HepG2 (cell line): ENCODE measurements around the gene RBBP8NL. TPM values are rescaled to one million over a fixed set of nuclear protein-coding genes. Genes with fewer than 3 reads are reported as not detected.

Source experiments
- BRD4 ChIP-seq: sonication (generic); formaldehyde crosslinking; IDR thresholded peaks from 2 replicates; pipeline ENCODE4 v1.4.0; 2020; ENCODE audit warnings: missing genetic modification reagents
- CENPT ChIP-seq: sonication (generic); formaldehyde crosslinking; IDR thresholded peaks from 2 replicates; pipeline ENCODE4 v1.8.0; 2022; ENCODE audit warnings: low read depth, mild to moderate bottlenecking, moderate library complexity, missing genetic modification reagents
- DR1 ChIP-seq: sonication (generic); formaldehyde crosslinking; IDR thresholded peaks from 2 replicates; pipeline ENCODE4 v1.8.0; 2021; ENCODE audit warnings: mild to moderate bottlenecking, missing genetic modification reagents, inconsistent platforms
- FOXA3 ChIP-seq: IDR thresholded peaks from 2 replicates; pipeline ENCODE4 v1.6.1; 2016; ENCODE audit warnings: missing genetic modification reagents, missing compliant biosample characterization
- FOXO1 ChIP-seq: sonication (generic); formaldehyde crosslinking; IDR thresholded peaks from 2 replicates; pipeline ENCODE4 v1.4.0; 2020; ENCODE audit warnings: missing genetic modification reagents
- GTF2F1 ChIP-seq: fragments of 150-350 bp; IDR thresholded peaks from 2 replicates; pipeline ENCODE4 v1.6.1; 2014; ENCODE audit warnings: low read length
- GTF3A ChIP-seq: sonication (generic); formaldehyde crosslinking; conservative IDR thresholded peaks from 2 replicates; pipeline ENCODE4 v1.4.0; 2020; ENCODE audit warnings: mild to moderate bottlenecking, missing genetic modification reagents
- KLF12 ChIP-seq: sonication (generic); formaldehyde crosslinking; IDR thresholded peaks from 2 replicates; pipeline ENCODE4 v1.4.0; 2020; ENCODE audit warnings: missing genetic modification reagents, borderline replicate concordance
- LRRFIP1 ChIP-seq: sonication (generic); formaldehyde crosslinking; conservative IDR thresholded peaks from 2 replicates; pipeline ENCODE4 v1.4.0; 2020; ENCODE audit warnings: missing genetic modification reagents
- MEF2D ChIP-seq: sonication (generic); formaldehyde crosslinking; IDR thresholded peaks from 2 replicates; pipeline ENCODE4 v1.5.1; 2020; ENCODE audit warnings: mild to moderate bottlenecking, missing genetic modification reagents
- NFIB ChIP-seq: sonication (generic); formaldehyde crosslinking; IDR thresholded peaks from 2 replicates; pipeline ENCODE4 v1.9.0; 2021; ENCODE audit warnings: missing genetic modification reagents, mild to moderate bottlenecking, borderline replicate concordance
- SMC3 ChIP-seq: IDR thresholded peaks from 2 replicates; pipeline ENCODE4 v1.6.1; 2011; ENCODE audit warnings: low read length, improper control_type of control experiment
- TP53 ChIP-seq: sonication (generic); formaldehyde crosslinking; conservative IDR thresholded peaks from 2 replicates; pipeline ENCODE4 v1.4.0; 2020; ENCODE audit warnings: missing genetic modification reagents
- ZBTB38 ChIP-seq: sonication (generic); formaldehyde crosslinking; IDR thresholded peaks from 2 replicates; pipeline ENCODE4 v1.5.1; 2020; ENCODE audit warnings: mild to moderate bottlenecking, missing genetic modification reagents
- ZFP36L2 ChIP-seq: sonication (generic); formaldehyde crosslinking; IDR thresholded peaks from 2 replicates; pipeline ENCODE4 v1.4.0; 2020; ENCODE audit warnings: missing genetic modification reagents
- ZMAT3 ChIP-seq: sonication (generic); formaldehyde crosslinking; conservative IDR thresholded peaks from 2 replicates; pipeline ENCODE4 v1.7.0; 2021; ENCODE audit warnings: missing genetic modification reagents
- ZNF101 ChIP-seq: sonication (generic); formaldehyde crosslinking; IDR thresholded peaks from 2 replicates; pipeline ENCODE4 v1.4.0; 2020; ENCODE audit warnings: mild to moderate bottlenecking, low read depth, missing genetic modification reagents, borderline replicate concordance
- ZNF274 ChIP-seq: sonication (generic); formaldehyde crosslinking; IDR thresholded peaks from 2 replicates; pipeline ENCODE4 v1.5.1; 2020; ENCODE audit warnings: mild to moderate bottlenecking, missing genetic modification reagents
- ZNF775 ChIP-seq: sonication (generic); formaldehyde crosslinking; IDR thresholded peaks from 2 replicates; pipeline ENCODE4 v1.4.0; 2020; ENCODE audit warnings: missing genetic modification reagents, mild to moderate bottlenecking, moderate library complexity, borderline replicate concordance
- polyA plus RNA-seq, 8 experiments: library from polyadenylated mRNA; depleted of rRNA in 3 of 8; stranded (reverse) in 7 of 8; unstranded in 1 of 8; fragments of >200 nt; fragmentation: Illumina TruSeq in 4 of 8; extraction: Trizol in 4 of 8; gene quantifications; 2 replicates each; pipeline versions ENCODE4 v1.2.1 to v1.2.3, GENCODE V29; 2011 to 2016; ENCODE audit warnings: low read depth in 4 of 8, missing spikeins in 1 of 8, mixed read lengths in 1 of 8; ENCODE audit not compliant: insufficient read depth in 1 of 8
- total RNA-seq, 5 experiments: library from RNA; depleted of rRNA; stranded (reverse); fragments of >200 nt; fragmentation: Illumina TruSeq; extraction: Trizol; gene quantifications; 2 replicates each; pipeline ENCODE4 v1.2.3, GENCODE V29; 2016; ENCODE audit warnings: low read depth in 1 of 5
- TF ChIP-seq, protein P1 (sequence below): sonication (generic); formaldehyde crosslinking; IDR thresholded peaks from 2 replicates; pipeline ENCODE4 v1.8.0; 2022; ENCODE audit warnings: missing genetic modification reagents, mild to moderate bottlenecking, borderline replicate concordance
- TF ChIP-seq, protein P2 (sequence below): sonication (generic); formaldehyde crosslinking; IDR thresholded peaks from 2 replicates; pipeline ENCODE4 v1.5.1; 2020; ENCODE audit warnings: missing genetic modification reagents, mild to moderate bottlenecking, borderline replicate concordance
- TF ChIP-seq, protein P3 (sequence below), 2 experiments: sonication (generic) in 1 of 2; formaldehyde crosslinking in 1 of 2; IDR thresholded peaks; 2 replicates each; pipeline versions ENCODE4 v1.5.1 to v1.6.1; 2011 to 2020; ENCODE audit warnings: borderline replicate concordance in 1 of 2, low read depth in 1 of 2, low read length in 1 of 2, mild to moderate bottlenecking in 1 of 2, missing genetic modification reagents in 1 of 2, moderate library complexity in 1 of 2

Gene RBBP8NL
- total and polyA plus RNA-seq, 2 of the 13 experiments (the other 11 are each of a cell fraction or from before 2014, with no cell fraction given): 0.69 to 0.86 TPM

GRCh38 chr20:62405108-62405980, 22.0 kb downstream of the RBBP8NL start (continued):
- TF ChIP-seq, protein P1, sequence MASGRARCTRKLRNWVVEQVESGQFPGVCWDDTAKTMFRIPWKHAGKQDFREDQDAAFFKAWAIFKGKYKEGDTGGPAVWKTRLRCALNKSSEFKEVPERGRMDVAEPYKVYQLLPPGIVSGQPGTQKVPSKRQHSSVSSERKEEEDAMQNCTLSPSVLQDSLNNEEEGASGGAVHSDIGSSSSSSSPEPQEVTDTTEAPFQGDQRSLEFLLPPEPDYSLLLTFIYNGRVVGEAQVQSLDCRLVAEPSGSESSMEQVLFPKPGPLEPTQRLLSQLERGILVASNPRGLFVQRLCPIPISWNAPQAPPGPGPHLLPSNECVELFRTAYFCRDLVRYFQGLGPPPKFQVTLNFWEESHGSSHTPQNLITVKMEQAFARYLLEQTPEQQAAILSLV (CRISPR knock-in tag): peak; percentile 67; the same call in 1 of the 2 replicates
- no peak for TF ChIP-seq ZMAT3 (CRISPR knock-in tag)
- TF ChIP-seq KLF12 (CRISPR knock-in tag): peak; percentile 57; the same call in 1 of the 2 replicates
- TF ChIP-seq GTF3A (CRISPR knock-in tag): no peak
- no peak for TF ChIP-seq MEF2D (CRISPR knock-in tag)
- TF ChIP-seq BRD4 (CRISPR knock-in tag): no peak; the same call in 1 of the 2 replicates
- TF ChIP-seq NFIB (CRISPR knock-in tag): peak; percentile 93; the same call in 1 of the 2 replicates
- TF ChIP-seq ZNF775 (CRISPR knock-in tag): no peak
- peak; percentile 88 for TF ChIP-seq ZBTB38 (CRISPR knock-in tag)
- peak; percentile 8; the same call in 1 of the 2 replicates for TF ChIP-seq SMC3
- no peak for TF ChIP-seq TP53 (CRISPR knock-in tag)
- no peak for TF ChIP-seq ZFP36L2 (CRISPR knock-in tag)
- TF ChIP-seq, protein P2, sequence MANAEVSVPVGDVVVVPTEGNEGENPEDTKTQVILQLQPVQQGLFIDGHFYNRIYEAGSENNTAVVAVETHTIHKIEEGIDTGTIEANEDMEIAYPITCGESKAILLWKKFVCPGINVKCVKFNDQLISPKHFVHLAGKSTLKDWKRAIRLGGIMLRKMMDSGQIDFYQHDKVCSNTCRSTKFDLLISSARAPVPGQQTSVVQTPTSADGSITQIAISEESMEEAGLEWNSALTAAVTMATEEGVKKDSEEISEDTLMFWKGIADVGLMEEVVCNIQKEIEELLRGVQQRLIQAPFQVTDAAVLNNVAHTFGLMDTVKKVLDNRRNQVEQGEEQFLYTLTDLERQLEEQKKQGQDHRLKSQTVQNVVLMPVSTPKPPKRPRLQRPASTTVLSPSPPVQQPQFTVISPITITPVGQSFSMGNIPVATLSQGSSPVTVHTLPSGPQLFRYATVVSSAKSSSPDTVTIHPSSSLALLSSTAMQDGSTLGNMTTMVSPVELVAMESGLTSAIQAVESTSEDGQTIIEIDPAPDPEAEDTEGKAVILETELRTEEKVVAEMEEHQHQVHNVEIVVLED: peak; percentile 53; the same call in 1 of the 2 replicates
- TF ChIP-seq FOXO1 (CRISPR knock-in tag): peak; percentile 61
- TF ChIP-seq LRRFIP1 (CRISPR knock-in tag): no peak
- no peak for TF ChIP-seq CENPT
- TF ChIP-seq, protein P3, sequence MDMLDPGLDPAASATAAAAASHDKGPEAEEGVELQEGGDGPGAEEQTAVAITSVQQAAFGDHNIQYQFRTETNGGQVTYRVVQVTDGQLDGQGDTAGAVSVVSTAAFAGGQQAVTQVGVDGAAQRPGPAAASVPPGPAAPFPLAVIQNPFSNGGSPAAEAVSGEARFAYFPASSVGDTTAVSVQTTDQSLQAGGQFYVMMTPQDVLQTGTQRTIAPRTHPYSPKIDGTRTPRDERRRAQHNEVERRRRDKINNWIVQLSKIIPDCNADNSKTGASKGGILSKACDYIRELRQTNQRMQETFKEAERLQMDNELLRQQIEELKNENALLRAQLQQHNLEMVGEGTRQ (IDR thresholded peaks at IDR 0.05; ENCODE audit: low read depth, low read length): no peak
- TF ChIP-seq, protein P3 (CRISPR knock-in tag; IDR thresholded peaks at IDR 0.05; ENCODE audit: borderline replicate concordance): no peak
- 0 out of 2 replicates have a peak, but pooled peaks have one; percentile 83 for TF ChIP-seq ZNF274 (CRISPR knock-in tag)
- TF ChIP-seq FOXA3 (CRISPR knock-in tag): peak; percentile 47; the same call in 1 of the 2 replicates
- TF ChIP-seq ZNF101 (CRISPR knock-in tag): no peak
- no peak for TF ChIP-seq GTF2F1
- no peak; the same call in 1 of the 2 replicates for TF ChIP-seq DR1 (CRISPR knock-in tag)
